Gastrocnemius medialis (tissue), 4 donors: ENCODE results near the gene PRSS57.

ENCODE experiments used
- POLR2A ChIP-seq, 2 donors: fragments of 450-650 bp; IDR thresholded peaks; one replicate each; pipeline ENCODE4 v1.6.1; 2017; ENCODE audit warnings: antibody characterized with exemption in 2 of 2, mild to moderate bottlenecking in 2 of 2, moderate library complexity in 2 of 2
- TF ChIP-seq, protein P1 (sequence below), 5 experiments: fragments of 450-650 bp in 3 of 5; fragments of 200-600 bp in 2 of 5; sonication (generic) in 2 of 5; IDR thresholded peaks in 4 of 5; conservative IDR thresholded peaks in 1 of 5; 1 replicate in 4 of 5; 2 replicates in 1 of 5; pipeline ENCODE4 v1.5.1; 2016 to 2019; ENCODE audit warnings: antibody characterized with exemption in 5 of 5, mild to moderate bottlenecking in 3 of 5, moderate library complexity in 3 of 5

DNA sequence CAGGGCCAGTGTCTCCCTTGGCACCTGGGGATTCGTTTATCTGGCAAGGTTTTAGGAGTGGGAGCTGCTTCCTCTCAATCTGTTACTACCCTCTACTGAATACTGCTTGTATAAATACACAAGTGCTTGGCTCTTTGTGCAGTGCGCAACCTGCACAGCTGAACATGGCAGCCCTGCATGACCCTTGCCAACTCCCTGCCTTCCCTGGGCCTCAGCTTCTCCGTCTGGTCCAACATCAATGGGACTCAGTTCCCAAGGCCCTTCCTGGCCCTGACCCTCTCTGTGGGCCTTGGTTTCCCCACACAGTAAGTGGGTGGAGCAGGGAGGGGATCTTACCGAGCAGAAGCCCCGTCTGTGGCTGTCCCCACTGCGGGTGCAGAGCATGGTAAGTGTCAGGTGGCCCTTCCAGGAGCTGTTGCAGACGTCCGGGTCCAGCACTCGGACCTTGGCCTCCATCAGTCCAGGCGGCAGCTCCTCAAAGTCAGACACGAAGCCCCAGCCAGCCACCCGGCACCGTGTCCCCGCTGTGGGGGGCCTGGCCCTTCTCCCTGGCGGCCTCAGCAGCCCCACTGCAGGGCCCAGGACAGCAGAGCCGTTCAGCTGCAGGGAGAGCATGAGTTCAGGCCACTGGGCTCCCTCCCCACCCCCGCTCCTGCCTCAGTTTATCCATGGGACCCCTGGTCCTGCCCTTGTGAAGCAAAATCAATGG is 8.5 kb downstream of the PRSS57 start:
- TF ChIP-seq, protein P1, sequence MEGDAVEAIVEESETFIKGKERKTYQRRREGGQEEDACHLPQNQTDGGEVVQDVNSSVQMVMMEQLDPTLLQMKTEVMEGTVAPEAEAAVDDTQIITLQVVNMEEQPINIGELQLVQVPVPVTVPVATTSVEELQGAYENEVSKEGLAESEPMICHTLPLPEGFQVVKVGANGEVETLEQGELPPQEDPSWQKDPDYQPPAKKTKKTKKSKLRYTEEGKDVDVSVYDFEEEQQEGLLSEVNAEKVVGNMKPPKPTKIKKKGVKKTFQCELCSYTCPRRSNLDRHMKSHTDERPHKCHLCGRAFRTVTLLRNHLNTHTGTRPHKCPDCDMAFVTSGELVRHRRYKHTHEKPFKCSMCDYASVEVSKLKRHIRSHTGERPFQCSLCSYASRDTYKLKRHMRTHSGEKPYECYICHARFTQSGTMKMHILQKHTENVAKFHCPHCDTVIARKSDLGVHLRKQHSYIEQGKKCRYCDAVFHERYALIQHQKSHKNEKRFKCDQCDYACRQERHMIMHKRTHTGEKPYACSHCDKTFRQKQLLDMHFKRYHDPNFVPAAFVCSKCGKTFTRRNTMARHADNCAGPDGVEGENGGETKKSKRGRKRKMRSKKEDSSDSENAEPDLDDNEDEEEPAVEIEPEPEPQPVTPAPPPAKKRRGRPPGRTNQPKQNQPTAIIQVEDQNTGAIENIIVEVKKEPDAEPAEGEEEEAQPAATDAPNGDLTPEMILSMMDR (IDR thresholded peaks at IDR 0.05 in 4 of 5, conservative IDR thresholded peaks at IDR 0.05 in 1 of 5), result no peak
- no peak for TF ChIP-seq POLR2A (IDR thresholded peaks at IDR 0.05)
